NCI-H128 (cell line): ENCODE results near the gene EDAR.

Experiments used
- DNase-seq: peaks from one replicate; lab custom pipeline; 2025; ENCODE audit not compliant: unreplicated experiment; lab: John Stamatoyannopoulos, UW

Gene EDAR

DNA sequence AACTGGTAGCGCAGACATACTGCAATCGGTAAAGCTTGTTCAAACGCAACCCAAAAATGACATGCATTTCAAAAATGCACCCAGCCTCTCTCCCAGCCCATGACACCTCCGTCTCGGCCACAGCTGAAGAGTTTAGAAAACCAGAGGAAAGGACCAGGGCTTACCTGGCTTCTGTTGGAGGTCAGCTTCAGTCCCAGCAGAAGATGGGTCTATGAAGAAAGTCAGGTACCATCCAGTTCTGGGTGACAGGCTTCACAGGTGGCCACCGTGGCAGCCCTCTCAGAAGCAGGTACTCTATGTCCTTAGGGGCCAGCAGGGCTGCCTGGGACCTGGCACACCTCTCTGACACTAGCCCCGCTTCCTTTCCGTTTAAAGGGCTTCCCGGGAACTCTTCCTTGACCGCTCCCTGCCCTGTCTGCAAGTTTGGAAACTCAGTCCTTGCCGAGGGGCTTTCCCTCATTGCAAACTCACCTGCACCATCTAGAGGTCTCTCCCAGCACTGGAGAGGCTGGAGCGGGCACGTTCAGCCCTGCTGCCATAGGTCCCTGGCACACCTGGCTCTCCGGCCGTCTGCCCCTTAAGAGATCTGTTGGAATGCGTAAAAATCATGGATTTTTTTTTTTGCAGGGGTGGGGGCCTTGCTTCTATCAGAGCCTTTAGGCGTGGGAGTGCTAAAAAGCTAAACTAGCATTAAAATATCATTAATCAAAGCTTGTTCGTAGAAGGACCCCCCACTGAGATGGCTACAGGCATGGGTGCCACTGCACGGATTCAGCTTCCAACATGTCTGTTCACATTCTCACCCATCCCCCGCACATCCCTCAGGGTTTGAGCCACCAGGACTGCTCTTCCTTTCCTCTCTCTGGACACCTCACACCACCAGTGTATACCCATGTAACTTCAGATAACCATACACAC is at the start of gene EDAR:
EDAR (minus strand) TSS at position 425 of the 918 bp plus-strand sequence. CDS start 58,206 bp downstream, outside the sequence.
- DNase-seq: peak; percentile 25

GRCh38 chr2:109033171-109033570 is 44.2 kb upstream of the EDAR start:
- no peak for DNase-seq

GRCh38 chr2:109032229-109032820 is 43.3 kb upstream of the EDAR start:
- DNase-seq: no peak

GRCh38 chr2:109031476-109032228 is 42.6 kb upstream of the EDAR start:
- DNase-seq: peak; percentile 22

- no peak for DNase-seq
These were observed 42.0 kb upstream of the EDAR start for GRCh38 chr2:109030870-109031475.

DNA sequence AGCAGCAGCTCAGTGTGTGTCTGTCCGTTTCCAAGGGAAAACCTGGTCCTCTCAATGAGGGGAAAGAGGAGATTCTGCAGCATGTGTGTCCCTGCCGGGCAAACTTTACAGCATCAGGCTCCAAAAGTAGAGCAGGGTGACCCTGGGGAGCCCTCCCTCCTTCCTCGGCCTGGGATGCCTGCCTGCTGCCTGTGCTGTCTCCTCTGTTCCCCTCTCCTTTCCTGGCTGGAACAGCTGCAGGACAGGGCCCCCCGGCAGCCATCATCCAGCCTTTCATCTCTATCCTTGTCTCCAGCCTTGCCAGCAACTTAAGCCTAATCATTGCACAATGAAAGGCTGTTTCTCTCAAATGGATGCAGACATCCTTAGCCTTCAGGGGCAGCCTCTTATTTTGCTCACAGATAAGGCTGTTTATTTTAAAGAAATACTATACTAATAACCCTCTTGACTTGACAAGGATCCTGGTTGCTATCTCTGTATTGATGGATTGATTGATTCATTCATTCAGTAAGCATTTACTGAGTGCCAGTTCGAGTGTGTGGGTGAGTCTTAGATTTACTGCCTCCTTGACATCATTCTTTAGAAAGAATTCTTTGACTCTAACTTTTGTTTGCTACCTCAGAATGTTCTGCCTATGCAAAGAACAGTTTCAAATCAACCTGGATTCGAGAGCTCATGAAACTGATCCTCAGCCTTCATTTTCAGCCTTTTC is 40.6 kb upstream of the EDAR start:
- DNase-seq: no peak

DNA sequence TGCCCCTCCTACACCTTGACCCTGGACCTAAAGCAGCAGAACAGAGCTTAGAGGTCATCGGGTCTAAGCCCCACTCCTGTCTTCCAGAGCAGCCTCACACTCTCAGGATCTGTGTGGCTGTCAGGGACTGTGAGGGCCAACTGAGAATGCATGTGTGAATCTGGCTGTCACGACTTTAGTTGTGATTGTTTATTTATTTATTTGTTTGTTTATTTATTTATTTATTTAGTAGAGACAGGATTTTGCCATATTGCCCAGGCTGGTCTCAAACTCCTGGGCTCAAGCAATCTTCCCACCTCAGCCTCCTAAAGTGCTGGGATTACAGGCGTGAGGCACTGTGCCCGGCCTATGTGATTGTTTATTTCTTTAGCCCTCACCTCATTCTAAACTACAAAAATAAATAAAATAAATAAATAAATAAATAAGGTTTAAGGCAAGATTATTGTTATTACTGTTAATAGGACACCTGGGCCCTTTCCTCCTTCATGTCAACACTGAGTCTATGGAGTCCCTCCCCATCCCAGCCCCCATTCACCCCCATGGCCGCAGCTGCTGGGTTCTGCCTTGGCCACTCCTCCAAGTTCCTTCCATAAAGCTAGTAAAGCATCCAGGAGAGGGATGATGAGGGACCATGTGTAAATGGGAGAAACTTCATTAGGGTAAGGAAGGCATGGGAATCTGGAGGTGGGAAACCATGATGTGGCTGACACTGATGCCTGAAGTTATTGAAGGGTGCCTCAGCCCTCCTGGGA is 39.9 kb upstream of the EDAR start:
- DNase-seq: no peak

- no peak for DNase-seq
These were observed 39.3 kb upstream of the EDAR start for GRCh38 chr2:109028277-109028676.

- DNase-seq: no peak
These were observed 38.7 kb upstream of the EDAR start for GRCh38 chr2:109027702-109028101.

- no peak for DNase-seq
These were observed 35.5 kb upstream of the EDAR start for GRCh38 chr2:109024477-109024876.

DNA sequence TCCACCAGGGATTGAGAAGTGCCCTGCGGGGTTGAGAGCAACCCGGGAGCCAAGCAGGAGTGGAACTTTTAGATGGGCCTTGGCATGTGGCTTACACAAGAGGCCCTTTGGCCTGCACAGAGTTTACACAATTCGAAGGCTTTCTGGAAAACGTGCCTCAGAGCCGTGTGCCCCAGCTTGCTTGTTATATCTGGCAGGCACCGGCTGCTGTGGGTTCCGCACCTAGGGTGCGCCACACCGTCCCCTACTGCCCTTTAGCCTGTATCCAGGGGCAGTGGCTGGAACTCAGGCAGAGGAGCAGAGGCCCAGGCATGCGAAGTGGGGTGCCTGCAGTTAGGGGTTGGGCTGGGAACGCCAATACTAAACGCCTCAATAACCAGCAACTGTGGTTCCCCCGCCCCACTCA is 32.9 kb upstream of the EDAR start:
- no peak for DNase-seq

- no peak for DNase-seq
These were observed 31.2 kb upstream of the EDAR start for GRCh38 chr2:109020217-109020637.

DNA sequence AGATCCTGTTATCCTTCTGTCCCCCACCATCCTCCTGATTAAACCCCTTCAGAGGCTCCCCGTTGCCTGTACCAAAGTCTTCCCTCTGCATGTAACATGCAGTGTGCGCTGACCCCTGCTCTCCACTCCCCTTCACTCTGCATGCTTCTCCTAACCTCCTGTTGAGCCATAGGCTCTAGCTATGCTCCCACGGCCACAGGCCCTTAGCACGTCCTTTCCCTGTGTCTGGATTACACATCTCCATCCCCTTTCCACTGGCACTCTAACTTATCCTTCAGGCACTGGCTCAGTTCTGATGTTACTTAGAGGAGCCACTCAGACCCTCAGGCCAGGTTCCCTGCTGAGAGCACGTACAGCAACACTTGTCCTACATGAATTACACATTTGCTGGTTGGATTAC is 29.4 kb upstream of the EDAR start:
- DNase-seq: no peak

DNA sequence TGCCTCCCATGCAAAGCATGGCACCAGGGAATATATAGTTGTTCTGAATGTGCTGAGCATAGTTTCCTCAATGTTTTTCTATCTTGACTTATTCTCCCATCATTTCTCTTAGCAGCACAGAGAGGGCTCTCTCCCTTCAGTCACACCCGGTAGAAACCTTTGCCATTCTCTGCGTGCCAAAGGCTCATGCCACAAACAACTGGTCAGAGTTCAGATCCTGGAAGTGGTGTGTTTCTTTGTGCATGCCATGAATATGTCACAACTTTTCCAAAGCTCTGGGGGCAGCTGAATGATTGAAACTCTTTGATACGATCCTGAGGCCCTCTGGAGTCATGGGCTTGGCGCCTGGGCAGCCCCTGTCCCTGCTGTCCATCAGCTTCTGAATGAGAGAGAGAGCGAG is 28.0 kb upstream of the EDAR start:
- no peak for DNase-seq

- DNase-seq: no peak
These were observed 27.4 kb upstream of the EDAR start for GRCh38 chr2:109016376-109016775.

DNA sequence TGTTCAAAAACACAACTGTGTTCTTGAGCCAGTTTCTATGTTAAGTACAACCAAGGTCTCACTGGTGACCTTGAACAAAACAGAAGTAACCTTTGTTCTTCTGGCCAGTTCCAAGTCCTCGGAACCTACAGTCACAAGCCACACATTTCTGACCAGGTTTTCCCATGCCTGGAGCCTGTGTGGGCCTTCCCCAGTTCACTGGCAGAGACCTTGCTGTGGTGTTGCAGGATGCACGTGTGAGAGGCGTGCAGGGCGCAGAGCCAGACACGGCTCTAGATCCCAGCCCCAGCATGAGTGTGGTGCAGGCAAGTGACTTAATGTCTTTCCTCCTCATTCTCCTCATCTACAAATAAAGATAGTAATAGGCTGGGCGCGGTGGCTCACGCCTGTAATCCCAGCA is 25.5 kb upstream of the EDAR start:
- DNase-seq: no peak

DNA sequence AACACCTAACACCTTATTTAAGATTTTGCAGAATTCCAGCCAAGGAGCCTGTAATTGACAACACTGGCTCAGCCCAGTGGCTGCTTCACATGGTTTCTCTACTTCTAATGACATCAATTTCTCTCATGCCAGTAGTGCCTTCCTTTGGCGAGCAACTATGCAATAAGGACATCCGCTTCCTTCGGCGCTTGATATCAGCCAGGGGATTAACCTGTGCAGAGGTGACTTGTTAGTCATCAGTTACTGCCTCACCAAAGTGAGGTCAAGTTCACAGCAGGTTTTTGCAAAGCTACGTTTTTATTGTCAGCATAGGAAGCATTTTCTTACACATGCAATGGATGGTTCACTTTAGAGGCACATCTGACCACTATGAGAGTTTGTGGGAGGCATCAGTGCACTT is 24.0 kb upstream of the EDAR start:
- DNase-seq: no peak

DNA sequence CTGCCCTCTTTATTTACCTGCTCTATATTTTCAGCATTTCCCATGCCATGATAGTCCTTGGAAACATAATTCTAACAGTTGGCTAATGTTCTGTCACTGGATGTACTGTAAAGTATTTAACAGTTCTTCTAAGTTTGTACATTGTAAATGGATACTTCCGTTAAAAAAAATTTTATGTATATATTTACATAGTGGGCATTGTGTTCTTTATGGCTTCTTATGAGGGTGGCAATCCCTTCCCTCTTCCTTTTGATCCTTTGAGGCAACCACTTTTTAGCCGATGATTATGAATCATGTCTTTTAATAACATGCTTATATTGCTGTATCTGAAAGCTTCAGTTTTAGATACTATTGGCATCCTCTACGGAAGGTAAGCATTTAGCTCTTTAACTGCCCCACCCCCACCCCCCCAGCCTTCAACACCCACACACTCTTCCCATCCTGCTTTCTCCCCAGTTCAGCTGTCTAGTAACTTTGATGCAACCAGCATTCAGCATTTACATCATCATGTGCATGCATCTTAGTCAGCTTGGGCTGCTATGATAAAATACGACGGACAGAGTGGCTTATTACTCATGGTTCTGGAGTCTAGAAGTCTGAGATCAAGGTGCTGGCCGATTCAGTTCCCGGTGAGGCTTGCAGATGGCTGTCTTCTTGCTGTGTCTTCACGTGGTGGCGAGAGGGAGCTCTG is 21.0 kb upstream of the EDAR start:
- DNase-seq: no peak

DNA sequence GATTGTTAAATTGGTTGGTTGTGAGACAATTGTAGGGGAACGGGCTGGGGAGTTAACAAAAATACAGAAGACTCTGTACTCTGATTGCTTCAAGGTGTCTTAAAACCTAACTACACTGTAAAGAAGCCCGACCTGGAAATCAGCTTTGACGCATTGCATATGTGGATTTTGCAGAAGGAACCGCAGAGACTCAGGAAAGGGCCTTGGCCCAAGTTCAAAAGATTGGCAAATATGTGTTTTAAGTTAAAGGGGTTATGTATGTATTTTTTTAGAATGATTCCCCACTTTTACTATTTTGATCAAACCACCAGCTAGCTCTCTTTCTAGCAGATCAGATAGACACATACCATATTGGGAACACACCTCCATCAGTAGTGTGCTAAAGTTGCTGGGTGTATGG is 18.0 kb upstream of the EDAR start:
- no peak for DNase-seq
